NCI-H446 treated with DMSO at 0.1 percent for 48 hours (cell line): ENCODE data around the gene ATP8A2.
"Not testable (repeated sequence)": the region's sequence is repeated elsewhere in the genome, so short reads cannot be mapped to it uniquely, and the experiment has no call there.

Experiments
- DNase-seq: peaks from one replicate; lab custom pipeline; 2025; lab: John Stamatoyannopoulos, UW

The ATP8A2 gene

DNA sequence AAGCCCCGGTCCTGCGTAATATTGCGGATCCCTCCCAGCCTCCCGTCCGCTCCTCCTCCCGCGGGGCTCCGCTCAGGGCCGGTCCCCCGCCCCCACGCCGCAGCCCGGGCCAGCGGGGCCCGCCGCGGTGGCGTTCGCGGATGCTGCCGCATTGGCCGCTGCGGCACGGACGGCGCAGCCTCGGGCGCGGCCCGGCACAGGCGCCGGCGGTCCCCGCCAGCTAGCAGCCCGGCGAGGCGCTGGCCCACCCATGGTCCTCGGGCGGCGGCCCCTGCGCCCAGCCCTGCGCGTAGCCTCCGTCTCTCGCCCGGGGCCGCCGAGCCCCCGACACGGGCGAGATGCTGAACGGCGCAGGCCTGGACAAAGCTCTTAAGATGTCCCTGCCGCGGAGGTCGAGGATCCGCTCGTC, at the start of gene ATP8A2:
TSS of gene ATP8A2 (plus strand) at position 100 of the 409 bp plus-strand sequence. CDS start at position 339, 239 bp downstream.
- DNase-seq = no peak

DNA sequence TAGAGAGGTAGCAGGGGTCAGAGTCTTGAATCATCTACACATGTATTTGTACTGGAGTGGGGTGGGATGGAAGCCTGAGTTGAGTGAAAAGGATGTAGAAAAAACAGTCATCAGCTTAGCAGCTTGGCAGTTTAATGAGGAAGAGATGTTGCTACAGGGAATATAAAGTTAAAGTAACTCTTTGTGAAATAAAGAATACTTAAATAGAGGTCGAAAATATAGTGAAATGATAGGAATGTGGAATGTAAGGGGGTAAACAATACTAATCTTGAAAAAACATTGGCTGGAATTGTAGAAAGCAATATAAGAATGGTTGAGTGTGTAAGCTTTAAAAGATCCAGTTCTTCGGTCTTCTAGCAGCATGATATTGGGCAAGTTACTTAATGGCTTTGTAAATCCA, 47.7 kb upstream of the ATP8A2 start:
- no peak for DNase-seq

DNA sequence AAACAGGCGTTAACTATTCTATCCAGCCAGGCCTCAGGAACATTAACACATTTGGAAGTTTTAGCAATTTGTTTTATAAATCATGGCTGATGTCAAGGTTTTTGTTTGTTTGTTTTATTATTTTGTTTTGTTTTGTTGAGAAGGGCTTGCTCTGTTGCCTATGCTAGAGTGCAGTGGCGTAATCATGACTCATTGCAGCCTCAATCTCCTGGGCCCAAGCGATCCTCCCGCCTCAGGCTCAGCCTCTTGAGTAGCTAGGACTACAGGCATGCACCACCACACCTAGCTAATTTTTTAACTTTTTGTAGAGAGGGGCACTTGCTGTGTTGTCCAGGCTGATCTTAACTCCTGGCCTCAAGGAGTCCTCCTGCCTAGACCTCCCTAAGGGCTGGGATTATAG, 42.1 kb upstream of the ATP8A2 start:
- no peak for DNase-seq

DNA sequence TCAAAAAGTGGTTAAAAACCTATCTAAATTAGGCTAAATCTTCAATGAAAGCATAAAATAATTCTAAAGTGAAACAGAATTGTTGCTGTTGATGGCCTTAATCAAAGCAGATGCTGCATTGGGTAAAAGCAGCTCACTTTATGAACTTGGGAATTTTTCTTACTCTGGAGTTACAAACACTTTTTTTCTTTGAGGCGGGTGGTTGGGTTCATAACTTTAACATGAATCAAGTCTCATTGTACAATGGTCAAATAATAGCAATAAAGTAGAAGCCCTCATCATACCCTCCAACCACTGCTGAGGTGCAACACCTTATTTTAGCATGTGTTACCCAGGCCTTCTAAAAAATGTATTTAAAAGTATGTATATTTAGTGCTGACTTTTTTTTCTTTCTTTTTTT, 41.2 kb upstream of the ATP8A2 start:
- no peak for DNase-seq

DNA sequence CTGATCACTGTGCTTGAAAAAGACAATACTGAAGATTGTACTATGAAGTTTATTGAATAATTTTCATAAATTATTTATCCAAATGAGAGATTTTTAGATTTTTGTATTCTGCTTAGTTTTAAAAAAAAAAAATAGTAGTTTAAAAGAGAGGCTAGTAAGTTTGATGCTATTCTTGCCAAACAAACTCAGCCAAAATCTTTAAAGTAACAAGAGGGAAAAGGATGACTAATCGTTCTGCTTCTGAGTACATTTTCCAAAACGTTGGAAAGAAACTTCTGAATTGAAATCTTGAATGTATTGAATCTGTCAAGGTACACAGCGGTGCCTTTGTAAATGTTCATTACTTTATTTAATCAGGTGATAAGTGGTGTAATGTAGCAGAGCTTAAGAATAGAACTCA, 35.9 kb upstream of the ATP8A2 start:
- DNase-seq = no peak

DNA sequence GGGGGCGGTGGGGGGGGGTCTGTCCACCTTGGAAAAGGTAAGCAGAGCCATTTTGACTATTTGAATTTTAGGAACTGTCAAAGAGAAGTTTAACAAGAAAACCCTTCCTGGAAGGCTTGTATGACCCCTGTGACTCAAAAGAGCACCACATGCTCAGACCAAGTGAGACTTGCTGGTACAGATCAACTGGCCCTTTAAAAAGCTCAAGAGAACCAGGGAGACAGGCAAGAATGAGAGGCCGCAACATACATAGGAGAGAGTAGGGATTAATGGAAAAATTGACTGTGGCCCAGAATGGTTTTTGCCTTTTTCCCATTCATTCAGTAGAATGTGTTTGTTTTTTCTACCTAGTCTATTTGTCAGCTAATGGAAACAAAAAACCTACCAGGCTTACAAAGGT, 26.2 kb upstream of the ATP8A2 start:
- DNase-seq = no peak

DNA sequence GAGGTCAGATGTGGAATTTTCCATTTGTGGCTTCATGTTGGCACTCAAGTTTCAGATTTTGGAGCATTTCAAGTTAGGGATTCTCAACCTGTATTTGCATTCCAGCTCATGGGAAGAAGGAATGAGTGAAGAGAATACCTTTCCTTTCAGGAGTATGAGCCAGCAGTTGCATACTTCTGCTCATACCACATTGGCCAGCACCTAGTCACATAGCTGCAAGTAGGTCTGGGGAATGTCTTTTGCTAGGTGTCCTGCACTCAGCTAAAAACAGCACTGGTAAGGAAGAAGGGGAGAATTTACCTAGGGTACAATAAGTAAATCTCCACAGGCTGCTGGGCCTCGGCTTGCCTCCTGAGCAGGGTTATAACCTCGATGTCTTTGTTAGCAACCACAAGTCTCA, 24.6 kb upstream of the ATP8A2 start:
- no peak for DNase-seq

DNA sequence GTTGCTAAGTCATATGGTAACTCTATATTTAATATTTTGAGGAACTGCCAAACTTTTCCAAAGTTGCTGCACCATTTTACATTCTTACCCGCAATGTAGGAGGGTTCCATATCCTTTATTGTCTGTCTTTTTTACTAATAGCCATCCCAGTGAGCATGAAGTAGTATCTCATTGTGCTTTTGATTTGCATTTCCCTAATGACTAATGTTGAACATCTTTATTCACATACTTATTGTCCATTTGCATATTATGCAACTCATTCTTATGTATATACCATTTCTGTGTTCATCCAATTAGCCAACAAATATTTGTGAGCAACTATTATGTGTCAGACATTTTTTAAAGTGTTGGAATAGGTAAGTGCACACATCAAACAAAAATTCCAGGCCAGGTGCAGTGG, 20.4 kb upstream of the ATP8A2 start:
- no peak for DNase-seq

DNA sequence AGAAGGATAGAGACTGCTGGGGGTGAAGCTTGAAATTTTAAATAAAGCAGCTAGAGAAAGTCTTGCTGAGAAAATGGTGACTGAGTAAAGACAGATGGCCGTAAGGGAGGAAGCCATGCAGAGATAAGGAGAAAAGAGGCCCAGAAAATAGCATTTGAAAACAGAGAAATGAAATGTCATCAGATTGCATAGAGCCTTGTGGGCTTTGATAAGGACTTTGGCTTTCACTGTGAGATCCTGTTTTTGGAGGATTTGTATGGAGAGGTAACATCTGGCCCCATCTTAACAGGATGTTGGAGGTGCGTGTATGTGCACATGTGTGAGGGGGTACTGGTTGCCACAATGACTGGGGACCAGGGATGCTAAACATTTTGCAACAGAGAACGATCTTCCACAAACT, 19.5 kb upstream of the ATP8A2 start:
- no peak for DNase-seq

DNA sequence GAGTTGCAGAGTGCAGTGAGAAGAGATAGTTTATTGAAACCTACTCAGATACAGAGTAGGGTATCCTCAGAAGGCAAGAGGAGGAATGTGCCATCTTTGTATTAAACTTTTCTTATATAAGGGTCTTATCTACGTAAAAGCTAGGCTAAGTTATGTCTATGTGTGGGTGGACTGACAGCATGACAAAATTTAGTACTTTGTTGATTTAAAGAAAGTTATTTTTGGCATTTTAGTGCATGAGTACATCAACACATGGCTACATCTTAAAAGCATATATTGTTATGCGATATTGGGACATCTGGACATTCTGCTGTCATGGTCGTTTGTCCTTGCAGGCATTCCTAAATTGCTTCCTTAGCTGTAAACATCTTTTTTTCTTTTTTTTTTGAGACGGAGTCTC, 19.0 kb upstream of the ATP8A2 start:
- DNase-seq = no peak

DNA sequence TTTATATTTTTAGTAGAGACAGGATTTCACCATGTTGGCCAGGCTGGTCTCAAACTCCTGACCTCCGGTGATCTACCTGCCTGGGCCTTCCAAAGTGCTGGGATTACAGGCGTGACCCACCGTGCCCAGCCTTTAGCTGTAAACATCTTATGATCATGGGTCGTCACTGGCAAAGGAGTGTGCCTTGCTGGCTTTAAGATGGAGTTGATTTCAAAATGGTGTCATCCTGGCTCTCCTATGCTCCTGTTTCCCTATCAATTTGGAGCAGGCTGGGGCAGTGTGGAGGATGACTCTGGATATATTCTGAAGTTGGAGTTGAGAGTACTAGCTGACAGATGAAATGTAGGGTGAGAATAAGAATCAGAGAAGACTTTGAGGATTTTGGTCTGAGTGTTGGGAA, 18.4 kb upstream of the ATP8A2 start:
- no peak for DNase-seq

DNA sequence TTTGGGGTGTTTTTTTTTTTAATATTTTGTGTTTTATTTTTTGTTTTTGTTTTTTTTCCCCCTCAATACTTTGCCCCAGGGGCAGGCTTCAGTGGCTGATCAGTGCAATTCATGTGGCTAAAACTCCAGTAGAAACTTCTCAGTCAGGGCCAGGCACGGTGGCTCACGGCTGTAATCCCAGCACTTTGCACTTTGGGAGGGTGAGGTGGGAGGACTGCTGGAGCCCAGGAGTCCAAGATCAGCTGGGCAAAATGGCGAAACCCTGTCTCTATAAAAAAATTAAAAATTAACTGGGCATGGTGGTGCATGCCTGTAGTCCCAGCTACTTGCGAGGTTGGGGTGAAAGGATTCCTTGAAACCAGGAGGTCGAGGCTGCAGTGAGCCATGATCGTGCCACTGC, 17.4 kb upstream of the ATP8A2 start:
- DNase-seq = no peak

DNA sequence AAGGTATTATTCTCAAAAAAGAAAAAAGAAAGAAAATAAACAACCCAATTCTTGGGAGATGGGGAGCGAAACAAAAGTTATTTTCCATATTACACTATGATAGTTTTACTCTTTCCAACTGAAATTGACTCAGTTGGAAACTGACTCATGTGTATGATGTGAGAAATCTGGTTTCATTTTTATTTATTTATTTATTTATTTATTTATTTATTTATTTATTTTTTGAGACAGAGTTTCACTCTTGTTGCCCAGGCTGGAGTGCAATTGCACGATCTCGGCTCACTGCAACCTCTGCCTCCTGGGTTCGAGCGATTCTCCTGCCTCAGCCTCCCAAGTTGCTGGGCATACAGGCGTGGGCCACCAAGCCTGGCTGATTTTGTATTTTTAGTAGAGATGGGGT, 11.3 kb upstream of the ATP8A2 start:
- not testable (repeated sequence) for DNase-seq

DNA sequence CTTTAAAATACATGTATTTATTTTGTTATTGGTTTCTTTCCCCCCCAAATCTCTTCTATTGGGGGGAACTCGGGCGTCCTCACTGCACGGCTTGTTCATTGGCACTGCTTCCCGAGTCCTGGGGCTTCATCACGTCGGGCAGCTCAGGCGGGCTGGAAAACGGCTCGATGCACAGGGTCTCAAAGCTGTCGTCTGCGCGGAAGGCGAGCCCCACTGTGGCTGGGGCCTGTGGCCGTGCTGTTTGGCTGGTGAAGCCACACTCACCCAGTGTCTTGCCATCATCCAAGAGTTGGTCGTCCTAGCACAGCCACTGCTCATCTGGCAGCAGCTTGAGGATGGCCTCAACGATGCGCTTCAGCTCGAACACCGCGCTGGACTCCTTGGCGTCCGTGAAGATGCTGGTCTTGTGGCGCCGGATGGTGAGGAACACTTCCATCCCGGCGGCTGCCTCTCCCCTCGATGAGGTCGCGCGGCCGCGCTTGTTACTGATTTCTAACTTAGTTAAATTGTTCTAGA, 6.0 kb upstream of the ATP8A2 start:
- no peak for DNase-seq

DNA sequence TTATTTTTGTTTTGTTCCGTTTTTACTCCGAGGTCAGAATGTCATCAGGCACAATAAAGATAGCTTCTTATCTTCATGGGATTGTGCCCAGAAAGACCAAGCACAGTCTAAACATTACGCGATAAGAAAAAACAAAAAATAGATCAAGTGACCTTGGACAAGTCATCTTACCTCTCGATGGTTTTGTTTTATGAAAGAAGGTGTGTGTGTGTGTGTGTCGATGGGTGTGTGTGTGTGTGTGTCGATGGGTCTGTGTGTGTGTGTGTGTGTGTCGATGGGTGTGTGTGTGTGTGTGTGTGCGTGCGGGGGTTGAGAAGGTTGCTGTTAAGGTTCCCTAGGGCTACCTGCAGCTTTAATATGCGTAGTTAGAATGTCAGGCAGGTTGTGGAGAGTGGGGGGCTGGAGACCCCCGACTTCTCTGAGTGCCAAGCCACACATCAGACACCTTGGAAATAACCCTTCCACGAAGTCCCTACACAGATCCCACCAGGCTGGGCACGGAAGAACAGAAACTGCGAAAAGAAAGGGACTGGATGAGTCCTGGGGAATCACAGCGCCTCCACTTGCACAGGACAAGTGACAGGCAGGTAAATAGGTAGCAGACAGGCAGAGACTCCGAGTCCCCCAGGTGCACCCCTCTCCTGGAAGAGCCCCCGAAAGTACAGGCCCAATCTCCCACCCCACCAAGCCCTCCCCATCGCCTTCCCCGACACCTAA, 458 bp upstream of the ATP8A2 start:
- DNase-seq = no peak

DNA sequence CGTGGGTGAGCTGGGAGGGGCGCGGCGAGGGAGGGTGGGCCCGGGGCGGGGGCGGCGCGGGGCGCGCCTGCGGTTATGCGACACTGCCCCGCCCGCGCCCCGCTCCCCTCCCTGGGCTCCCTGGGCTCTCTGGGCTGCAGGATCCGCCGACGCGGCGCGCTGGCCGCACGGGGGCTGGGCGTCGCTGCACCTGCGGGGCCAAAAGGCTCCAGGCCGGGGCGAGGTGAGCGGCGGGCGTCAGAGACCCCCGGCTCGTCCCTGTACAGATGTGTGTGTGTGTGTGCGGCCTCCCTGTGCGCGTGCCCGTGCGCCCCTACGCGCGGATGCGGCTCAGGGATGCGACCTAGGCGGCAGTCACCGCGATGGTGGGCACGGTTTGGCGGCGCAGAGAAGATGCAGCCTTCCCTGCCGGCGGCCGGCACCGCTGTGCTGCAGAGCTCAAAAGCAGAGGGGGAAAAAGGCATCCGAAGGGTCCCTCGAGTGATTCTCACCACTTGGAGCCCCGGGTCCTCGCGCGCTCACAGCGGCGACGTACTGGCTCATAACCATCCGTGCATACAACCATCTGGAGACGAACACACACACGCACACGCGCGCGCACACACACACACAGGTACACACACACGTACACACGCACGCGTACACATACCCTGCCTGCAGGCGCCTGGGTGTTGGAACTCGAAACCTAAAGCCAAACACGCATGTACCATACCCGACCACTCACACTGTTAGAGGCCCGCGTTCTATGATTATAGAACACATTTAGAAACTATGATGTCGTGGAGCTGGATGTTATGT, 709 bp downstream of the ATP8A2 start:
- DNase-seq = no peak

DNA sequence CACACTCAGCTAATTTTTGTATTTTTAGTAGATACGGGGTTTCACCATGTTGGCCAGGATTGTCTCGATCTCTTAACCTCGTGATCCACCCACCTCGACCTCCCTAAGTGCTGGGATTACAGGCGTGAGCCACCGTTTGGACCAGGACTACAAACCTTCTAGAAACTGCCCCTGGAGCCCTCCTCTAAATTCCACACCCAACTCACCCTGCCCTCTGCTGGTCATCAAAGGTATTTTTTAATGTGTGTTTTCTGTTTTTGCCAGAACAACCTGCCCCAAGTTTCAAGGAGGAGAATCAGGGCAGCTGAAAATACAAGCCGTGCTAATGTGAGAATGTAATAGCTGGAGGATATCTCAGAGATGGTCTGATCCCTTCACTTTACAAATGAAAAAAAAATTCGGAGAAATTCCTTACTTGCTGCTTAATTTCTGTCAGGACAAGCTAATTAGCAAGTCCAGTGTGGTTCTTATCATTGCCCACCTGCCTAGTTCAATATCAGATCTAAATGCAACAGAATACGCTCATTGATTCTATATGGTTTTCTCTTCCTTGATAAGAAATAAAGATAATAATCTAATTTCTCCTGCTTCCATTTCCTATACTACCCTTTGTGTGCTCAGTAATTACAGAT, 4.1 kb downstream of the ATP8A2 start:
- no peak for DNase-seq

DNA sequence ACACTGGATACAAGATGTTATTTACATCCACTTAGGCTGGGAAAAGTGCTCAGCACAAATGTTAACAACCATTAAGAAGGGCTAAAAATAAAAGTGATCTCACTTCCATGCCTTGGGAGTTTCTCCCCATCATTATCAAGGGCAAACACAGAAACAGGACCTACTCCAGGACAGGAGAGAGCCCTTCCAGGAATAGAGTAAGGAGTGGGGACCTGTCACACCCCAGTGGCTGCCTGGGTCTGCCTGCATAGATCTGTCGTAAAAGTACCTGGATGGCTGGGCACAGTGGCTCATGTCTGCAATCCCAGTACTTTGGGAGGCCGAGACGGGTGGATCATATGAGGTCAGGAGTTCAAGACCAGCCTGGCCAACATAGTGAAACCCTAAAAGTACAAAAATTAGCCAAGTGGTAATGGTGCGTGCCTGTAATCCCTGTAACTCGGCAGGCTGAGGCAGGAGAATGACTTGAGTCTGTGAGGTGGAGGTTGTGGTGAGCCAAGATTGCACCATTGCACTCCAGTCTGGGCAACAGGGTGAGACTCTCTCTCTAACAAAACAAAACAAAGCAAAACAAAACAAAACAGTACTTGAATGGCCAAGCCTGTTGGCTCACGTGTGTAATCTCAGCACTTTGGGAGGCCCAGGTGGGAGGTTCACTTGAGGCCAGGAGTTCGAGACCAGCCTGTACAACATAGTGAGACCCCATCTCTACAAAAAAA, 5.6 kb downstream of the ATP8A2 start:
- no peak for DNase-seq

DNA sequence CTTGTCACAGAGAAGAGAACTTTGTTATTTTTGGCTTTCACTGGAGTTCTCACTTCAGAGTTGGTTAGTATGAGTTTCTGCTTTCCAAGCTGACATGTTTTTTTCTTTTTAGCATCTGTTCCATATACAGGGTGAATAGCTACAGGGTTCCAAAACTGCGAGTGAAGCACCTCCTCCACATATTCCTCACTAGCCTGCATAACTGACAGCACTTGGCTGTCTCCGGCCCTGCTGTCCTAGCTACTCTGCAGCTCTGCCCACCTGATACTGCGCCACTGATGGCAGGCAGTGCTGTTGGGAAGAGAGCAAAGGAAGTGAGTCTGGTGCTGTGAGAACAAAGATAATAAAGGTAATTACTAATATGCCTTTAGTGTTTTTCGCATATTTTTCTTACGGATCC, 6.8 kb downstream of the ATP8A2 start:
- DNase-seq = no peak

DNA sequence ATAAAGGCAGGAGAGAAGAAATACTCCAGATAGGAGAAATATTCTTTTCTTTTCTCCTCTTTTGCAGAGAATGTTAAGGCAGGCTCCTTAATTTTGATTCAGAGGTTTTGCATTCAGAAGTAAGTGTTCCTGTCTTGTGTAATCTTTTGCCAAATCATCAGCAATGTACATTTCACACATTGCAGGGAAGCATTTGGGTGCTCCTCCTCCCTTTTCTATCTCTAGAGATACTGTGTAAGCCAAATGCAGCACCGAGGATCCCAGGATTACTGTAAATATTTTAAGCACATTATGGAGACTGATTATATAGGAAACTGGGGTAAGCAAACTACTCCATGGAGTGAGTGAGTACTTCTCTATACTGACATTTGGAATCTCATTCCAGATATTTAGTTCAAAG, 7.2 kb downstream of the ATP8A2 start:
- no peak for DNase-seq

DNA sequence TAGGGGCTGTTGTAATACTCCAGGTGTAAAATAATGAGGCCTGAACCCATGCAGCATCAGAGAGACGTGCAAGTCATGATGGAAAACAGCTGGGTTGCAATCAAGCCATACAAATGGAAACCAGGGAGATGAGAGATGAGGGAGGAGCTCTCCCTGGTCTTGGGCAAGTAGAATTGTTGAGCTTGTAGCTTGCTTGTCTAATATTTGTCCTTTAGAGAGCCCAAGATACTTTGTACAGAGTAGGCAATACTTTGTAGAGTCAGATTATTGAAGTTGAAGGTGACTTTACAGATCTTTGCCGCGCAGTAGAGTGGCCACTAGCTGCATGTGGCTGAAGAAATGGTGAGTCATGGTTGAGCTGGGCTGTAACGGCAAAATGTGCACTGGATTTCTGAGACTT, 8.3 kb downstream of the ATP8A2 start:
- no peak for DNase-seq

DNA sequence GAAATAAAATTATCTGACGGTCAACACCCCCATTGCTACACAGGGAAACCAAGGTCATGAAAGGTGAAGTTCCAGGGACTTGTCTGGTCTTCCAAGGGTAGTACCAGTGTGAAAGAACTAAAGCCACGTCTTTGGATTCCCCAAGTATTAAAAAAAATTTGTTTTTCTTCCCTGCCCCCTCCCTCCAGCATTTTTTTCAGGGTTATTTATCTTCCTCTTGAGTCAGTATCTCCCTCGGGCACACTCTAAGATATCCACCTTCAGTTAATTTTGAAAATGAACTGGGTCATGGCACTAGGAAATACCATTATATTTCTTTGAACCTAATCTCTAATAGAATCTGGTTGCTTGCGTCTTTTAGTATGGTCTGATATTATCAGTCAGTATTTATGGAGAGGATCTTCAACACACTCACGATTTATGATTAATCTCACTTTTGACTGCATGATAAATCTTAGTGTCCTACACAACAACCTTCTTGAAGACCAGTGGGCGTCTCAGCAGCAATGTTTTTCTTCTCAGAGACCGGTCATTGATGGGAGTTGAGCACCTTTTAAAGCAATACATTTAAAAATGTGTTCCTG, 9.1 kb downstream of the ATP8A2 start:
- DNase-seq = no peak
